HFF-Myc (cell line): ENCODE results near the gene SPARCL1.
A peak's percentile ranks its signal among the peaks of the same experiment; 100 is the strongest.
"Not testable (repeated sequence)": the region's sequence is repeated elsewhere in the genome, so short reads cannot be mapped to it uniquely, and the experiment has no call there.

Experiments
- DNase-seq: peaks from one replicate; pipeline ENCODE4 v3.0.0-alpha.2; 2011; ENCODE audit warnings: low read depth; ENCODE audit errors: extremely low read depth
- H3K4me3 ChIP-seq: replicated peaks from 2 replicates; pipeline ENCODE4 v1.5.1; 2011; ENCODE audit warnings: low read depth, mild to moderate bottlenecking, control low read depth, low read length
- TF ChIP-seq, protein P1 (sequence below): IDR thresholded peaks from 2 replicates; pipeline ENCODE4 v1.5.1; 2012; ENCODE audit warnings: mild to moderate bottlenecking, low read depth, low read length, control low read depth; ENCODE audit errors: missing control alignments

SPARCL1 gene

DNA sequence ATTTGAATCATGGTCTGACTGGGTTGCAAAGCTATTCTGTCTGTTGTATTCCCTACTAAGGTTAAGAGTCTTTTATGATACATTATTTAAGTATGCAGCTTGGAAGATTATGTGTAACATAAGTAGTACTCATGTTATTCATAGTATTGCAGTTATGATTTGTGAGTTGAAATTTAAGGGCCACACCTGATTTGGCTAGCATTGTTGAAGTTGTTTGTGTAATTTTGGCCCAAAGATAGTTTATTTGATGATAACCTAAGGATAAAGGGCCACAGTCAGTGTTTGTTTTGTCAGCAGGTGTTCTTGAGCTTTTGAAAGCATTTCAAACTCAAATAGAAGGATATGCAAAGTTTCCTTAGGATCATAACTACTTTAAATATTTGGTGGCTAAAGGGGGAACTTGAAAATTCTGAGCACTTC, 67.9 kb downstream of the SPARCL1 start:
- H3K4me3 ChIP-seq, result no peak overlapping the region
- TF ChIP-seq, protein P1, sequence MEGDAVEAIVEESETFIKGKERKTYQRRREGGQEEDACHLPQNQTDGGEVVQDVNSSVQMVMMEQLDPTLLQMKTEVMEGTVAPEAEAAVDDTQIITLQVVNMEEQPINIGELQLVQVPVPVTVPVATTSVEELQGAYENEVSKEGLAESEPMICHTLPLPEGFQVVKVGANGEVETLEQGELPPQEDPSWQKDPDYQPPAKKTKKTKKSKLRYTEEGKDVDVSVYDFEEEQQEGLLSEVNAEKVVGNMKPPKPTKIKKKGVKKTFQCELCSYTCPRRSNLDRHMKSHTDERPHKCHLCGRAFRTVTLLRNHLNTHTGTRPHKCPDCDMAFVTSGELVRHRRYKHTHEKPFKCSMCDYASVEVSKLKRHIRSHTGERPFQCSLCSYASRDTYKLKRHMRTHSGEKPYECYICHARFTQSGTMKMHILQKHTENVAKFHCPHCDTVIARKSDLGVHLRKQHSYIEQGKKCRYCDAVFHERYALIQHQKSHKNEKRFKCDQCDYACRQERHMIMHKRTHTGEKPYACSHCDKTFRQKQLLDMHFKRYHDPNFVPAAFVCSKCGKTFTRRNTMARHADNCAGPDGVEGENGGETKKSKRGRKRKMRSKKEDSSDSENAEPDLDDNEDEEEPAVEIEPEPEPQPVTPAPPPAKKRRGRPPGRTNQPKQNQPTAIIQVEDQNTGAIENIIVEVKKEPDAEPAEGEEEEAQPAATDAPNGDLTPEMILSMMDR, result no peak
- DNase-seq, result no peak

DNA sequence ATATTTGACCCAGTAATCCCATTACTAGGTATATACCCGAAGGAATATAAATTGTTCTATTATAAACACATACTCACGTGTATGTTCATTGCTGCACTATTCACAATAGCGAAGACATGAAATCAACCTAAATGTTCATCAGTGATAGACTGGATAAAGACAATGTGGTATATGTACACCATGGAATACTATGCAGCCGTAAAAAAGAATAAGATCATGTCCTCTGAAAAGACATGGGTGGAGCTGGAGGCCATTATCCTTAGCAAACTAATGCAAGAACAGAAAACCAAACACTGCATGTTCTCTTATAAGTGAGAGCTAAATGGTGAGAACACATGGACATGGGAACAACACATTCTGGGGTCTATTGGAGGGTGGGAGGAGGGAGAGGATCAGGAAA, 70.3 kb downstream of the SPARCL1 start:
- TF ChIP-seq, protein P1, result no peak
- no peak for DNase-seq
- no peak overlapping the region for H3K4me3 ChIP-seq

DNA sequence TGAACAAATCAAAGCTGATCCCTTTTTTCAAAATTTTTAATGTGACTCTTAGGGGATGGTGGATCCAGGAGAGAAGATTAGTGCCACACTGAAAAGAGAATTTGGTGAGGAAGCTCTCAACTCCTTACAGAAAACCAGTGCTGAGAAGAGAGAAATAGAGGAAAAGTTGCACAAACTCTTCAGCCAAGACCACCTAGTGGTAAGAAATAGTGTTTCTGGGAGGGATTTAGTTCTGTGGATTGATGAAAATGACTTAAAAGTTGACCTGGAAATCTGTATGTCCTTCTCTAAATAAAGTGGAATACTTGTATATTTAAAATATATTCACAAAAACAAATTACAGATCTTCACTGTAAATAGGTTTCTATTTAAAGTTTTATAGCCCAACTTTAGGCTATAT, 77.6 kb downstream of the SPARCL1 start:
- TF ChIP-seq, protein P1, result peak; percentile 9
- no peak for DNase-seq
- H3K4me3 ChIP-seq, result no peak overlapping the region

DNA sequence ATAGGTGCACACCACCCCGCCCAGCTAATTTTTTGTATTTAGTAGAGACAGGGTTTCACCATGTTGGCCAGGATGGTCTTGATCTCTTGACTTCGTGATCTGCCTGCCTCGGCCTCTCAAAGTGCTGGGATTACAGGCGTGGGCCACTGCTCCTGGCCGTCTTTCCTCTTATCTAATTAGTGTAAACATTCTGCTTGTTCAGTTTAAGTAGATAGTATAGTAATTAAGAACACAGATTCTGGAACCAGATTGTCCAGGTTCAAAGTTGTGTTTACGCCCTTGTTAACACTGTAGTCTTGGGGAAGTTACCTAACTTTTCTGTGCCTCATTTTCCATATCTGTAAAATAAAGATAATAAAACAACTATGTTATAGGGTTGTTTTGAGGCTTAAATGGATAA, 82.8 kb downstream of the SPARCL1 start:
- H3K4me3 ChIP-seq, DNase-seq: not testable (repeated sequence)

DNA sequence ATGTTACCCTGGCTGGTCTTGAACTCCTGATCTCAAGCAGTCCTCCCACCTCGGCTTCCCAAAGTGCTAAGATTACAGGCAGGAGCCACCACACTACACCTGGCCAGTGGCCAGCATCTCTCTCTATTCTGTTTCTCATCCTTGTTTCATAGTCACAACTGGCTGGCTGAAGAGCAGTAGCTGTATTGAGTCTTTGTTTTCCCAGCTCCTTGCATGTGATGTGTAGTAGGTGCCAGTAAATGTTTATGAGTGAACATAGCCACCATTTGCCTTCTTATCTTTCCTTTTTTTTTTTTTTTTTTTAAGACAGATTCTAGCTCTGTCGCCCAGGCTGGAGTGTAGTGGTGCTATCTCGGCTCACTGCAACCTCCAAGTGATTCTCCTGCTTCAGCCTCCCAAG, 83.2 kb downstream of the SPARCL1 start:
- TF ChIP-seq, protein P1, result no peak
- no peak overlapping the region for H3K4me3 ChIP-seq
- DNase-seq, result no peak

DNA sequence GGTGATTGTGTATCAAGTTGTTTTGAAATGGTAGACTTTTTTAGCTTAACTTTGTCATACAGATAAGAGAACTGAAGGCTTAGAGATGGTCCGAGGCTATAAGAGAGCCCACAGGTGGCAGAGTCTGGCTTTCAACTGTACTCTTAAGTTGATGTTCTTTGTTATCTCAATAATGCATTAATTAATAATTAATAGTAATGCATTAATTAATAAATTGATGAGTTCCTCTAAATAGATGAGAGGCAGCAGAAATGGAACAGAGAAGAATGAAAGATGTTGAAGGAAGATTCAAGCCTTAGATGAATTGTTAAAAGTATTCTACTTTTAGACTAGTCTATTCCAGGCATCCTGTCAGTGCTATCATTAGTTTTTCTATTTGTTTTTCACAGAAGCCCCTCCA, 84.4 kb downstream of the SPARCL1 start:
- DNase-seq, result no peak
- TF ChIP-seq, protein P1, result no peak
- H3K4me3 ChIP-seq, result no peak overlapping the region

DNA sequence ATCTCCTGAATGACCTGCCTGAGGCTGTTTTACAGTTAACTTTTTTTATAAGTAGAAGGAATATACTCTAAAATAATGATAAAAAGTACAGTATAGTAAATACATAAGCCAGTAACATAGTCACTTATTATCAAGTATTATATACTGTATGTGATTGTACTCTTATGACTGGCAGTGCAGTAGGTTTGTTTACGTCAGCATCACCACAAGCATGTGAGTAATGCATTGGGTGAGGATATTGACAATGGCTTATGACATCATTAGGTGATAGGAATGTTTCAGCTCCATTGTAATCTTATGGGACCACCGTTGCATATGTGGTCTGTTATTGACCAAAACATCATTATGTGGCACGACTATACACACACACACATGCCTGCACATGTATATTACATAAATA, 86.3 kb downstream of the SPARCL1 start:
- TF ChIP-seq, protein P1, result no peak
- H3K4me3 ChIP-seq, result no peak overlapping the region
- no peak for DNase-seq
